Measurements from ENCODE around the gene NDUFB10. TPM values are rescaled to one million over a fixed set of nuclear protein-coding genes. Genes with fewer than 3 reads are reported as not detected.

NDUFB10 gene
- polyA plus RNA-seq, 1 donor (not counting 4 experiments of a cell fraction or from before 2014, with no cell fraction given): 107 TPM

DNA sequence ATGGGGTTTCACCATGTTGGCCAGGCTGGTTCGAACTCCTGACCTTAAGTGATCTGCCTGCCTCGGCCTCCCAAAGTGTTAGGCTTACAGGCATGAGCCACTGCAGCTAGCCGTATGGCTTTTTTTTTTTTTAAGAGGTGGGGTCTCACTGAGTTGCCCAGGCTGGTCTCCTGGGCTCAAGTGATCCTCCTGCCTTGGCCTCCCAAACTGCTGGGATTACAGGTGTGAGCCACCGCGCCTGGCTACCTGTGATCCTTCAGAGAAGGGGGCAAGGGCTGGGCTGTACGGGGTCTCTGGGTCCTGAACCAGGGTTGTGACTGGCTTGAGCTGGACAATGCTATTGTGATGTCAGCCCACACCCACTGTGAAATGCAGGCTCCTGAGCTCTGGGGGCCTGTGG is 7.1 kb downstream of the NDUFB10 start, which contains the start of gene RNF151:
TSS of gene RNF151 (plus strand) at position 397 of the 400 bp plus-strand sequence. CDS start 26 bp downstream, outside the sequence.
- H3K9me3 ChIP-seq (ENCODE audit: control insufficient read depth, low read depth, low read length): no peaks in the 10 kb centered on the region
- FAIRE-seq: no peak
- H3K79me2 ChIP-seq (ENCODE audit: control insufficient read depth, insufficient read depth, low read length): peaks cover 49% of the 10 kb centered on the region
- H3K4me2 ChIP-seq (ENCODE audit: control insufficient read depth, extremely low read depth, insufficient read depth, low read depth, low read length): peak within 1 kb of the TSS; percentile 99
- dilution Hi-C loops (cut with MboI; ENCODE audit: extremely low pct_ligation_motif_present, low sequenced_read_pairs): no loop called here
- H3K4me3 ChIP-seq (ENCODE audit: control insufficient read depth in 2 of 3, extremely low read depth in 1 of 3, insufficient read depth in 2 of 3, low read depth in 1 of 3, low read length in 3 of 3): peak within 1 kb of the TSS; percentile 69 to 85 (median 79)
- H3K27ac ChIP-seq (ENCODE audit: control insufficient read depth, insufficient read depth, low read length): peak within 1 kb of the TSS; percentile 88
- H2AFZ ChIP-seq (ENCODE audit: control insufficient read depth, low read length): no peak within 1 kb of the TSS
- no peaks in the 10 kb centered on the region for H3K27me3 ChIP-seq (ENCODE audit: control insufficient read depth, extremely low read depth, insufficient read depth, low read length)
- peaks cover 16 to 26% of the 10 kb centered on the region in 2 experiments for H3K36me3 ChIP-seq (ENCODE audit: control insufficient read depth in 2 of 2, extremely low read depth in 1 of 2, insufficient read depth in 2 of 2, low read length in 2 of 2)
- no peak for TF ChIP-seq CTCF (optimal IDR thresholded peaks at IDR 0.05 in 1 of 3, IDR thresholded peaks at IDR 0.05 in 1 of 3, conservative IDR thresholded peaks at IDR 0.05 in 1 of 3; ENCODE audit: extremely low read depth in 1 of 3, insufficient read depth in 2 of 3, low read length in 3 of 3)
- TF ChIP-seq EZH2 (IDR thresholded peaks at IDR 0.05; ENCODE audit: low read length): no peak
- no peak for DNase-seq (ENCODE audit: low read depth, low spot score)
- peaks cover 19% of the 10 kb centered on the region for H4K20me1 ChIP-seq (ENCODE audit: control insufficient read depth, extremely low read depth, insufficient read depth, low read length)
- H3K4me1 ChIP-seq (ENCODE audit: control insufficient read depth, extremely low read depth, insufficient read depth, low read length): peaks cover 28% of the 10 kb centered on the region
- peak within 1 kb of the TSS; percentile 85 for H3K9ac ChIP-seq (ENCODE audit: control insufficient read depth, extremely low read depth, insufficient read depth, low read length)
- peaks cover 3% of the 10 kb centered on the region for H3K9me1 ChIP-seq (ENCODE audit: control insufficient read depth, extremely low read depth, insufficient read depth, low read length)

GRCh38 chr16:1968146-1968953 is 9.0 kb downstream of the NDUFB10 start:
- H3K36me3 ChIP-seq (ENCODE audit: control insufficient read depth in 2 of 2, extremely low read depth in 1 of 2, insufficient read depth in 2 of 2, low read length in 2 of 2): peaks cover 7 to 11% of the 10 kb centered on the region in 2 experiments
- no peak for DNase-seq (ENCODE audit: low read depth, low spot score)
- H3K9me1 ChIP-seq (ENCODE audit: control insufficient read depth, extremely low read depth, insufficient read depth, low read length): no peaks in the 10 kb centered on the region
- H3K27ac ChIP-seq (ENCODE audit: control insufficient read depth, insufficient read depth, low read length): no peak overlapping the region
- peaks cover 47% of the 10 kb centered on the region for H3K79me2 ChIP-seq (ENCODE audit: control insufficient read depth, insufficient read depth, low read length)
- no peak for FAIRE-seq
- H3K4me3 ChIP-seq (ENCODE audit: control insufficient read depth in 2 of 3, extremely low read depth in 1 of 3, insufficient read depth in 2 of 3, low read depth in 1 of 3, low read length in 3 of 3): no peak overlapping the region
- peaks cover 6% of the 10 kb centered on the region for H4K20me1 ChIP-seq (ENCODE audit: control insufficient read depth, extremely low read depth, insufficient read depth, low read length)
- TF ChIP-seq CTCF (optimal IDR thresholded peaks at IDR 0.05 in 1 of 3, IDR thresholded peaks at IDR 0.05 in 1 of 3, conservative IDR thresholded peaks at IDR 0.05 in 1 of 3; ENCODE audit: extremely low read depth in 1 of 3, insufficient read depth in 2 of 3, low read length in 3 of 3) (no peak), EZH2 (IDR thresholded peaks at IDR 0.05; ENCODE audit: low read length) (no peak)
- no peaks in the 10 kb centered on the region for H3K9me3 ChIP-seq (ENCODE audit: control insufficient read depth, low read depth, low read length)
- no peaks in the 10 kb centered on the region for H3K27me3 ChIP-seq (ENCODE audit: control insufficient read depth, extremely low read depth, insufficient read depth, low read length)
- dilution Hi-C loops (cut with MboI; ENCODE audit: extremely low pct_ligation_motif_present, low sequenced_read_pairs): no loop called here
- no peak overlapping the region for H3K9ac ChIP-seq (ENCODE audit: control insufficient read depth, extremely low read depth, insufficient read depth, low read length)
- peaks cover 21% of the 10 kb centered on the region for H3K4me1 ChIP-seq (ENCODE audit: control insufficient read depth, extremely low read depth, insufficient read depth, low read length)
- H2AFZ ChIP-seq (ENCODE audit: control insufficient read depth, low read length): no peak overlapping the region
- no peak overlapping the region for H3K4me2 ChIP-seq (ENCODE audit: control insufficient read depth, extremely low read depth, insufficient read depth, low read depth, low read length)
